ENCODE measurements around the gene MRPL4. TPM values are rescaled to one million over a fixed set of nuclear protein-coding genes. Genes with fewer than 3 reads are reported as not detected.

Gene MRPL4
- total RNA-seq, 2 experiments from 2014 or later = 148 to 155 TPM

GRCh38 chr19:10226376-10227025 is 25.5 kb upstream of the MRPL4 start:
- CTCF ChIA-PET (ENCODE audit: unreplicated experiment) = interaction anchor here (0.6 to 1.8 kb wide), 2 partner anchors 12 to 18 kb away, joined by 4 to 12 read pairs; no protein-coding TSS in a partner anchor
- peak overlapping the region; percentile 61 for H3K4me3 ChIP-seq (ENCODE audit: low read depth, low read length, poor library complexity, severe bottlenecking)
- no peak for DNase-seq (ENCODE audit: low spot score)
- intact Hi-C loops (cut with micrococcal nuclease; ENCODE audit: unreplicated experiment) = no loop called here
- H3K9me2 ChIP-seq (ENCODE audit: insufficient read depth, low read length) = no peaks in the 10 kb centered on the region
- H3K36me3 ChIP-seq (ENCODE audit: insufficient read depth, low read length) = peaks cover 80% of the 10 kb centered on the region
- TF ChIP-seq, protein P1, sequence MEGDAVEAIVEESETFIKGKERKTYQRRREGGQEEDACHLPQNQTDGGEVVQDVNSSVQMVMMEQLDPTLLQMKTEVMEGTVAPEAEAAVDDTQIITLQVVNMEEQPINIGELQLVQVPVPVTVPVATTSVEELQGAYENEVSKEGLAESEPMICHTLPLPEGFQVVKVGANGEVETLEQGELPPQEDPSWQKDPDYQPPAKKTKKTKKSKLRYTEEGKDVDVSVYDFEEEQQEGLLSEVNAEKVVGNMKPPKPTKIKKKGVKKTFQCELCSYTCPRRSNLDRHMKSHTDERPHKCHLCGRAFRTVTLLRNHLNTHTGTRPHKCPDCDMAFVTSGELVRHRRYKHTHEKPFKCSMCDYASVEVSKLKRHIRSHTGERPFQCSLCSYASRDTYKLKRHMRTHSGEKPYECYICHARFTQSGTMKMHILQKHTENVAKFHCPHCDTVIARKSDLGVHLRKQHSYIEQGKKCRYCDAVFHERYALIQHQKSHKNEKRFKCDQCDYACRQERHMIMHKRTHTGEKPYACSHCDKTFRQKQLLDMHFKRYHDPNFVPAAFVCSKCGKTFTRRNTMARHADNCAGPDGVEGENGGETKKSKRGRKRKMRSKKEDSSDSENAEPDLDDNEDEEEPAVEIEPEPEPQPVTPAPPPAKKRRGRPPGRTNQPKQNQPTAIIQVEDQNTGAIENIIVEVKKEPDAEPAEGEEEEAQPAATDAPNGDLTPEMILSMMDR (conservative IDR thresholded peaks at IDR 0.05; ENCODE audit: low read length) = no peak
- no peak for TF ChIP-seq EZH2phosphoT487 (IDR thresholded peaks at IDR 0.05; ENCODE audit: borderline replicate concordance, low read depth, low read length)
- H2AFZ ChIP-seq (ENCODE audit: low read length) = no peak overlapping the region
- peak overlapping the region; percentile 95 for H3K27ac ChIP-seq (ENCODE audit: low read depth, low read length, poor library complexity, severe bottlenecking)
- peak overlapping the region; percentile 95 for H3K4me2 ChIP-seq (ENCODE audit: low read length)
- no peaks in the 10 kb centered on the region for H4K20me1 ChIP-seq (ENCODE audit: insufficient read depth, low read length)
- BruUV-seq (replicated peaks) = no TSS peak
- H3K4me1 ChIP-seq (ENCODE audit: insufficient read depth, low read length, poor library complexity, severe bottlenecking) = peaks cover 82% of the 10 kb centered on the region
- no peaks in the 10 kb centered on the region for H3K9me3 ChIP-seq (ENCODE audit: low read length)
- H3K79me2 ChIP-seq (ENCODE audit: insufficient read depth, low read depth, low read length) = peaks cover 93% of the 10 kb centered on the region
- POLR2A ChIA-PET = interaction anchor here (0.7 to 1.6 kb wide), 4 partner anchors 13 to 195 kb away, joined by 3 to 8 read pairs (median 4); no protein-coding TSS in a partner anchor

- intact Hi-C loops (cut with micrococcal nuclease; ENCODE audit: unreplicated experiment) = no loop called here
- no peaks in the 10 kb centered on the region for H4K20me1 ChIP-seq (ENCODE audit: insufficient read depth, low read length)
- H3K9me2 ChIP-seq (ENCODE audit: insufficient read depth, low read length) = no peaks in the 10 kb centered on the region
- no peaks in the 10 kb centered on the region for H3K9me3 ChIP-seq (ENCODE audit: low read length)
- no peak overlapping the region for H2AFZ ChIP-seq (ENCODE audit: low read length)
- peaks cover 72% of the 10 kb centered on the region for H3K36me3 ChIP-seq (ENCODE audit: insufficient read depth, low read length)
- no TSS peak for BruUV-seq (replicated peaks)
- H3K79me2 ChIP-seq (ENCODE audit: insufficient read depth, low read depth, low read length) = peaks cover 93% of the 10 kb centered on the region
- H3K27ac ChIP-seq (ENCODE audit: low read depth, low read length, poor library complexity, severe bottlenecking) = peak overlapping the region; percentile 95
- H3K4me1 ChIP-seq (ENCODE audit: insufficient read depth, low read length, poor library complexity, severe bottlenecking) = peaks cover 82% of the 10 kb centered on the region
- H3K4me3 ChIP-seq (ENCODE audit: low read depth, low read length, poor library complexity, severe bottlenecking) = peak overlapping the region; percentile 61
- H3K4me2 ChIP-seq (ENCODE audit: low read length) = peak overlapping the region; percentile 95
- CTCF ChIA-PET (ENCODE audit: unreplicated experiment) = interaction anchor here (0.6 to 1.8 kb wide), 3 partner anchors 12 to 23 kb away, joined by 4 to 12 read pairs (median 6); no protein-coding TSS in a partner anchor
- no peak for DNase-seq (ENCODE audit: low spot score)
- TF ChIP-seq, protein P1 (conservative IDR thresholded peaks at IDR 0.05; ENCODE audit: low read length) = peak; percentile 74
- no peak for TF ChIP-seq EZH2phosphoT487 (IDR thresholded peaks at IDR 0.05; ENCODE audit: borderline replicate concordance, low read depth, low read length)
- POLR2A ChIA-PET = interaction anchor here (0.7 to 1.6 kb wide), 2 partner anchors 40 to 194 kb away, joined by 3 read pairs; no protein-coding TSS in a partner anchor
These were observed 24.7 kb upstream of the MRPL4 start for GRCh38 chr19:10227026-10227971.
